ENCODE results near the gene KCNE3.

DNA sequence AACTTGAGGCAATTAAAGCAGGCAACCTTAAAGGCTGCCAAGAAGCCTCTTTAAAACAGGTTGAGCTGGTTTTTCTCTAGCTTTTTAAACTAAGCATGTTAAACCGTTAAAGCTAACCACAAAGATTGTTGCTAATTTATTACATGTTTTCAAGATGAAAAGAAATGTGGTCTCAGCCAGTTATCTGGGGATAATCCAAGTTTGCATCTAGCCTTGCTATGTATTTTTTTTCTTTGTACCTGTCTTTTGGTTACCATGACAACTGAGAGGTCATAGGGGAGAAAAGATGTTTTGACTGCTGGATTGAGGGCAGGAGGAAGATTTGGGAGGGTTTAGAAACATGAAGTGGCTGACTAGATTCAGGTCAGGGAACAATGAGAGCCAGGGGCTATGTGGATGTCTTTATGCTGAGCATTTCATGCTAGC, 50.0 kb downstream of the KCNE3 start:
- no peak for TF ChIP-seq ASH2L (IDR thresholded peaks at IDR 0.05; ENCODE audit: borderline replicate concordance, low read depth)
- TF ChIP-seq, protein P1, sequence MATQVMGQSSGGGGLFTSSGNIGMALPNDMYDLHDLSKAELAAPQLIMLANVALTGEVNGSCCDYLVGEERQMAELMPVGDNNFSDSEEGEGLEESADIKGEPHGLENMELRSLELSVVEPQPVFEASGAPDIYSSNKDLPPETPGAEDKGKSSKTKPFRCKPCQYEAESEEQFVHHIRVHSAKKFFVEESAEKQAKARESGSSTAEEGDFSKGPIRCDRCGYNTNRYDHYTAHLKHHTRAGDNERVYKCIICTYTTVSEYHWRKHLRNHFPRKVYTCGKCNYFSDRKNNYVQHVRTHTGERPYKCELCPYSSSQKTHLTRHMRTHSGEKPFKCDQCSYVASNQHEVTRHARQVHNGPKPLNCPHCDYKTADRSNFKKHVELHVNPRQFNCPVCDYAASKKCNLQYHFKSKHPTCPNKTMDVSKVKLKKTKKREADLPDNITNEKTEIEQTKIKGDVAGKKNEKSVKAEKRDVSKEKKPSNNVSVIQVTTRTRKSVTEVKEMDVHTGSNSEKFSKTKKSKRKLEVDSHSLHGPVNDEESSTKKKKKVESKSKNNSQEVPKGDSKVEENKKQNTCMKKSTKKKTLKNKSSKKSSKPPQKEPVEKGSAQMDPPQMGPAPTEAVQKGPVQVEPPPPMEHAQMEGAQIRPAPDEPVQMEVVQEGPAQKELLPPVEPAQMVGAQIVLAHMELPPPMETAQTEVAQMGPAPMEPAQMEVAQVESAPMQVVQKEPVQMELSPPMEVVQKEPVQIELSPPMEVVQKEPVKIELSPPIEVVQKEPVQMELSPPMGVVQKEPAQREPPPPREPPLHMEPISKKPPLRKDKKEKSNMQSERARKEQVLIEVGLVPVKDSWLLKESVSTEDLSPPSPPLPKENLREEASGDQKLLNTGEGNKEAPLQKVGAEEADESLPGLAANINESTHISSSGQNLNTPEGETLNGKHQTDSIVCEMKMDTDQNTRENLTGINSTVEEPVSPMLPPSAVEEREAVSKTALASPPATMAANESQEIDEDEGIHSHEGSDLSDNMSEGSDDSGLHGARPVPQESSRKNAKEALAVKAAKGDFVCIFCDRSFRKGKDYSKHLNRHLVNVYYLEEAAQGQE (IDR thresholded peaks at IDR 0.05; ENCODE audit: low read depth, low read length) = no peak
